ENCODE measurements around the gene MAPK11. TPM values are rescaled to one million over a fixed set of nuclear protein-coding genes. Genes with fewer than 3 reads are reported as not detected.

Gene MAPK11
- total and polyA plus RNA-seq, 10 of the 15 experiments (the other 5 are each of a cell fraction or from before 2014, with no cell fraction given): 0.05 to 12.8 (median 3.7) TPM

GRCh38 chr22:50305923-50306566 is 35.9 kb upstream of the MAPK11 start (continued):
- TF ChIP-seq NFXL1 (IDR thresholded peaks at IDR 0.05; ENCODE audit: borderline replicate concordance): no peak
- TF ChIP-seq, protein P1, sequence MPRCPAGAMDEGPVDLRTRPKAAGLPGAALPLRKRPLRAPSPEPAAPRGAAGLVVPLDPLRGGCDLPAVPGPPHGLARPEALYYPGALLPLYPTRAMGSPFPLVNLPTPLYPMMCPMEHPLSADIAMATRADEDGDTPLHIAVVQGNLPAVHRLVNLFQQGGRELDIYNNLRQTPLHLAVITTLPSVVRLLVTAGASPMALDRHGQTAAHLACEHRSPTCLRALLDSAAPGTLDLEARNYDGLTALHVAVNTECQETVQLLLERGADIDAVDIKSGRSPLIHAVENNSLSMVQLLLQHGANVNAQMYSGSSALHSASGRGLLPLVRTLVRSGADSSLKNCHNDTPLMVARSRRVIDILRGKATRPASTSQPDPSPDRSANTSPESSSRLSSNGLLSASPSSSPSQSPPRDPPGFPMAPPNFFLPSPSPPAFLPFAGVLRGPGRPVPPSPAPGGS (IDR thresholded peaks at IDR 0.05; ENCODE audit: borderline replicate concordance, insufficient read depth, low read depth, low read length, poor library complexity, severe bottlenecking): peak; percentile 68
- no peak for TF ChIP-seq BCLAF1 (IDR thresholded peaks at IDR 0.05)
- TF ChIP-seq ZNF274 (IDR thresholded peaks at IDR 0.05; ENCODE audit: insufficient read depth, insufficient read length): no peak
- TF ChIP-seq RCOR1 (conservative IDR thresholded peaks at IDR 0.05; ENCODE audit: low read depth, low read length): no peak
- no peak for TF ChIP-seq SUPT20H (IDR thresholded peaks at IDR 0.05; ENCODE audit: borderline replicate concordance, control insufficient read depth, low read depth, low read length)
- TF ChIP-seq FOXM1 (IDR thresholded peaks at IDR 0.05; ENCODE audit: low read depth, low read length): no peak
- TF ChIP-seq SUZ12 (IDR thresholded peaks at IDR 0.05; ENCODE audit: unreplicated experiment): no peak
- TF ChIP-seq, protein P2, sequence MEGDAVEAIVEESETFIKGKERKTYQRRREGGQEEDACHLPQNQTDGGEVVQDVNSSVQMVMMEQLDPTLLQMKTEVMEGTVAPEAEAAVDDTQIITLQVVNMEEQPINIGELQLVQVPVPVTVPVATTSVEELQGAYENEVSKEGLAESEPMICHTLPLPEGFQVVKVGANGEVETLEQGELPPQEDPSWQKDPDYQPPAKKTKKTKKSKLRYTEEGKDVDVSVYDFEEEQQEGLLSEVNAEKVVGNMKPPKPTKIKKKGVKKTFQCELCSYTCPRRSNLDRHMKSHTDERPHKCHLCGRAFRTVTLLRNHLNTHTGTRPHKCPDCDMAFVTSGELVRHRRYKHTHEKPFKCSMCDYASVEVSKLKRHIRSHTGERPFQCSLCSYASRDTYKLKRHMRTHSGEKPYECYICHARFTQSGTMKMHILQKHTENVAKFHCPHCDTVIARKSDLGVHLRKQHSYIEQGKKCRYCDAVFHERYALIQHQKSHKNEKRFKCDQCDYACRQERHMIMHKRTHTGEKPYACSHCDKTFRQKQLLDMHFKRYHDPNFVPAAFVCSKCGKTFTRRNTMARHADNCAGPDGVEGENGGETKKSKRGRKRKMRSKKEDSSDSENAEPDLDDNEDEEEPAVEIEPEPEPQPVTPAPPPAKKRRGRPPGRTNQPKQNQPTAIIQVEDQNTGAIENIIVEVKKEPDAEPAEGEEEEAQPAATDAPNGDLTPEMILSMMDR (IDR thresholded peaks at IDR 0.05 in 2 of 3, conservative IDR thresholded peaks at IDR 0.05 in 1 of 3; ENCODE audit: control insufficient read depth in 2 of 3, extremely low read depth in 1 of 3, insufficient read depth in 1 of 3, low read depth in 3 of 3, low read length in 3 of 3): no peak
- TF ChIP-seq, protein P3, sequence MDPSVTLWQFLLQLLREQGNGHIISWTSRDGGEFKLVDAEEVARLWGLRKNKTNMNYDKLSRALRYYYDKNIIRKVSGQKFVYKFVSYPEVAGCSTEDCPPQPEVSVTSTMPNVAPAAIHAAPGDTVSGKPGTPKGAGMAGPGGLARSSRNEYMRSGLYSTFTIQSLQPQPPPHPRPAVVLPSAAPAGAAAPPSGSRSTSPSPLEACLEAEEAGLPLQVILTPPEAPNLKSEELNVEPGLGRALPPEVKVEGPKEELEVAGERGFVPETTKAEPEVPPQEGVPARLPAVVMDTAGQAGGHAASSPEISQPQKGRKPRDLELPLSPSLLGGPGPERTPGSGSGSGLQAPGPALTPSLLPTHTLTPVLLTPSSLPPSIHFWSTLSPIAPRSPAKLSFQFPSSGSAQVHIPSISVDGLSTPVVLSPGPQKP (IDR thresholded peaks at IDR 0.05; ENCODE audit: low read depth, low read length): peak; percentile 42
- no peak for TF ChIP-seq KAT2A (conservative IDR thresholded peaks at IDR 0.05; ENCODE audit: control insufficient read depth, low read depth, low read length)
- TF ChIP-seq, protein P4, sequence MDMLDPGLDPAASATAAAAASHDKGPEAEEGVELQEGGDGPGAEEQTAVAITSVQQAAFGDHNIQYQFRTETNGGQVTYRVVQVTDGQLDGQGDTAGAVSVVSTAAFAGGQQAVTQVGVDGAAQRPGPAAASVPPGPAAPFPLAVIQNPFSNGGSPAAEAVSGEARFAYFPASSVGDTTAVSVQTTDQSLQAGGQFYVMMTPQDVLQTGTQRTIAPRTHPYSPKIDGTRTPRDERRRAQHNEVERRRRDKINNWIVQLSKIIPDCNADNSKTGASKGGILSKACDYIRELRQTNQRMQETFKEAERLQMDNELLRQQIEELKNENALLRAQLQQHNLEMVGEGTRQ (IDR thresholded peaks at IDR 0.05; ENCODE audit: borderline replicate concordance, low read depth, low read length): no peak
- no peak for TF ChIP-seq CHD4 (IDR thresholded peaks at IDR 0.05)
- peak; percentile 14 for TF ChIP-seq RELA (IDR thresholded peaks at IDR 0.05; ENCODE audit: borderline replicate concordance, partially characterized antibody)
- 0 out of 2 replicates have a peak, but pooled peaks have one; percentile 16 for TF ChIP-seq TCF3 (IDR thresholded peaks at IDR 0.05; ENCODE audit: borderline replicate concordance, insufficient read depth, low read depth, low read length)
- no peak for TF ChIP-seq E4F1 (IDR thresholded peaks at IDR 0.05; ENCODE audit: borderline replicate concordance, partially characterized antibody)
- TF ChIP-seq GATAD2B (conservative IDR thresholded peaks at IDR 0.05; ENCODE audit: low read depth): peak; percentile 85

All from GM12878 (cell line).